HCT116 (cell line): Measurements from ENCODE around the gene NOP16. TPM values are rescaled to one million over a fixed set of nuclear protein-coding genes. Genes with fewer than 3 reads are reported as not detected.

ENCODE experiments used
- ATAC-seq: fragments of 200-7000 bp; cut with Tn5 transposase; 2 replicates; pipeline ENCODE4 v1.9.1; 2020; ENCODE audit warnings: mild to moderate bottlenecking, moderate library complexity
- BruUV-seq: library from RNA; stranded (reverse); fragments of 400-500 nt; replicated peaks from 2 replicates; lab custom pipeline; 2021; lab: Mats Ljungman, UMichigan
- CTCF ChIA-PET: fragments of 300-600 bp; sonication (Branson Sonifier 250); formaldehyde crosslinking; loops from one replicate; lab custom pipeline; 2021; ENCODE audit warnings: antibody characterized with exemption; lab: Charles Lee
- POLR2A ChIA-PET: fragments of 300-600, 350-600 bp; sonication (Branson Sonifier 250); formaldehyde crosslinking; loops from one replicate; lab custom pipeline; 2021; ENCODE audit warnings: antibody characterized with exemption; lab: Charles Lee
- RAD21 ChIA-PET, 2 experiments: fragments of 300-600 bp; sonication (Branson Sonifier 250); formaldehyde crosslinking; loops; one replicate each; lab custom pipeline; 2023; ENCODE audit warnings: low total read pairs in 2 of 2; ENCODE audit not compliant: uncharacterized antibody in 2 of 2, unreplicated experiment in 2 of 2, low non-redundant PET in 1 of 2; lab: Charles Lee
- DNase-seq: peaks from one replicate; pipeline ENCODE4 v3.0.0-alpha.2; 2010; ENCODE audit warnings: low read depth, low spot score
- H2AFZ ChIP-seq: fragments of 200-600 bp; shearing (Covaris generic), sonication (generic); 2 replicates; pipeline ENCODE4 v1.6.1; 2017; ENCODE audit warnings: low read depth, mixed run types, mixed read lengths, antibody characterized with exemption, low read length; ENCODE audit not compliant: poor library complexity, severe bottlenecking
- H3K27ac ChIP-seq: 2 replicates; pipeline ENCODE4 v1.5.1; 2012; ENCODE audit warnings: low read depth, low read length
- H3K27me3 ChIP-seq: fragments of 200-600 bp; sonication (generic); 2 replicates; pipeline ENCODE4 v1.6.1; 2016; ENCODE audit warnings: mixed run types, low read length, mixed read lengths; ENCODE audit not compliant: insufficient read depth
- H3K36me3 ChIP-seq, 2 experiments: fragments of 200-500 bp in 1 of 2; fragments of 200-600 bp in 1 of 2; sonication (Bioruptor generic) in 1 of 2; sonication (generic) in 1 of 2; 2 replicates each; pipeline versions ENCODE4 v1.5.1 to v1.6.1; 2014 to 2016; ENCODE audit warnings: low read length in 2 of 2, inconsistent platforms in 1 of 2, mixed read lengths in 1 of 2, mixed run types in 1 of 2; ENCODE audit not compliant: insufficient read depth in 2 of 2, control insufficient read depth in 1 of 2
- H3K4me1 ChIP-seq, 2 experiments: fragments of 200-600 bp in 1 of 2; sonication (generic) in 1 of 2; 2 replicates each; pipeline versions ENCODE4 v1.5.1 to v1.6.1; 2012 to 2017; ENCODE audit warnings: low read length in 2 of 2, inconsistent platforms in 1 of 2, mild to moderate bottlenecking in 1 of 2, mixed read lengths in 1 of 2, mixed run types in 1 of 2, moderate library complexity in 1 of 2; ENCODE audit not compliant: insufficient read depth in 2 of 2, control insufficient read depth in 1 of 2
- H3K4me2 ChIP-seq: fragments of 200-600 bp; sonication (generic); 2 replicates; pipeline ENCODE4 v1.6.1; 2017; ENCODE audit warnings: mixed run types, low read length, mixed read lengths
- H3K4me3 ChIP-seq, 2 experiments: fragments of 200-600 bp in 1 of 2; sonication (generic) in 1 of 2; replicated peaks in 1 of 2; 2 replicates each; pipeline ENCODE4 v1.5.1; 2011 to 2016; ENCODE audit warnings: low read length in 2 of 2, control low read depth in 1 of 2, low read depth in 1 of 2, mild to moderate bottlenecking in 1 of 2, mixed read lengths in 1 of 2, mixed run types in 1 of 2
- H3K79me2 ChIP-seq: fragments of 200-600 bp; sonication (generic); 2 replicates; pipeline ENCODE4 v1.6.1; 2017; ENCODE audit warnings: mild to moderate bottlenecking, mixed run types, low read length, moderate library complexity, mixed read lengths; ENCODE audit not compliant: insufficient read depth
- H3K9ac ChIP-seq: fragments of 200-600 bp; sonication (generic); 2 replicates; pipeline ENCODE4 v1.6.1; 2016; ENCODE audit warnings: low read length, mixed read lengths
- H3K9me2 ChIP-seq: fragments of 200-600 bp; sonication (generic), shearing (Covaris generic); 2 replicates; pipeline ENCODE4 v1.6.1; 2017; ENCODE audit warnings: mixed run types, mild to moderate bottlenecking, moderate library complexity; ENCODE audit not compliant: insufficient read depth
- H3K9me3 ChIP-seq, 2 experiments: fragments of 200-500 bp in 1 of 2; fragments of 200-600 bp in 1 of 2; sonication (Bioruptor generic) in 1 of 2; sonication (generic) in 1 of 2; 2 replicates each; pipeline ENCODE4 v1.6.1; 2014 to 2017; ENCODE audit warnings: low read length in 2 of 2, mixed read lengths in 2 of 2, inconsistent platforms in 1 of 2, low read depth in 1 of 2, mild to moderate bottlenecking in 1 of 2, mixed run types in 1 of 2, moderate library complexity in 1 of 2; ENCODE audit not compliant: control insufficient read depth in 1 of 2, insufficient read depth in 1 of 2
- H4K20me1 ChIP-seq: fragments of 200-600 bp; sonication (generic), shearing (Covaris generic); 2 replicates; pipeline ENCODE4 v1.6.1; 2017; ENCODE audit warnings: mixed run types, mild to moderate bottlenecking, moderate library complexity; ENCODE audit not compliant: insufficient read depth
- EGR1 ChIP-seq: IDR thresholded peaks from 2 replicates; pipeline ENCODE4 v1.6.1; 2012; ENCODE audit warnings: low read depth
- EZH2 ChIP-seq: fragments of 200-600 bp; sonication (generic); IDR thresholded peaks from 2 replicates; pipeline ENCODE4 v1.6.1; 2017; ENCODE audit warnings: antibody characterized with exemption, mixed run types
- JUND ChIP-seq: IDR thresholded peaks from 2 replicates; pipeline ENCODE4 v1.6.1; 2012
- POLR2AphosphoS5 ChIP-seq: IDR thresholded peaks from 2 replicates; pipeline ENCODE4 v1.6.1; 2011; ENCODE audit warnings: mild to moderate bottlenecking, low read depth, low read length, moderate library complexity
- SIN3A ChIP-seq: IDR thresholded peaks from 2 replicates; pipeline ENCODE4 v1.6.1; 2012; ENCODE audit warnings: low read depth
- SP1 ChIP-seq: IDR thresholded peaks from 2 replicates; pipeline ENCODE4 v1.6.1; 2012; ENCODE audit warnings: low read depth
- SRF ChIP-seq: IDR thresholded peaks from 2 replicates; pipeline ENCODE4 v1.6.1; 2012; ENCODE audit warnings: low read depth
- TCF7L2 ChIP-seq: IDR thresholded peaks from 2 replicates; pipeline ENCODE4 v1.7.0; 2011; ENCODE audit warnings: borderline replicate concordance, inconsistent platforms; ENCODE audit not compliant: insufficient read depth, insufficient read length; ENCODE audit errors: extremely low read depth
- YY1 ChIP-seq: IDR thresholded peaks from 2 replicates; pipeline ENCODE4 v1.6.1; 2011; ENCODE audit warnings: low read length, low read depth, moderate library complexity, mild to moderate bottlenecking; ENCODE audit not compliant: insufficient replicate concordance; ENCODE audit errors: extremely low read depth
- intact Hi-C: fragments of 100-400 bp; cut with micrococcal nuclease; formaldehyde crosslinking; loops from 2 replicates; pipeline ENCODE4 v1.10.0; 2022
- total RNA-seq: library from RNA; stranded (reverse); gene quantifications from one replicate; pipeline ENCODE4 v1.2.1, GENCODE V29; 2021; ENCODE audit not compliant: unreplicated experiment
- TF ChIP-seq, protein P1 (sequence below), 3 experiments: fragments of 200-600 bp in 1 of 3; sonication (generic) in 1 of 3; IDR thresholded peaks in 2 of 3; conservative IDR thresholded peaks in 1 of 3; 2 replicates each; pipeline ENCODE4 v1.5.1; 2012 to 2017; ENCODE audit warnings: low read depth in 2 of 3, low read length in 2 of 3, antibody characterized with exemption in 1 of 3, borderline replicate concordance in 1 of 3, control low read depth in 1 of 3, mild to moderate bottlenecking in 1 of 3, mixed read lengths in 1 of 3, mixed run types in 1 of 3, moderate library complexity in 1 of 3; ENCODE audit not compliant: insufficient read depth in 1 of 3
- TF ChIP-seq, protein P2 (sequence below): IDR thresholded peaks from 2 replicates; pipeline ENCODE4 v1.6.1; 2012
- TF ChIP-seq, protein P3 (sequence below): IDR thresholded peaks from 2 replicates; pipeline ENCODE4 v1.6.1; 2012

The NOP16 gene
- total RNA-seq, 1 experiment from 2014 or later, result 67.1 TPM

DNA sequence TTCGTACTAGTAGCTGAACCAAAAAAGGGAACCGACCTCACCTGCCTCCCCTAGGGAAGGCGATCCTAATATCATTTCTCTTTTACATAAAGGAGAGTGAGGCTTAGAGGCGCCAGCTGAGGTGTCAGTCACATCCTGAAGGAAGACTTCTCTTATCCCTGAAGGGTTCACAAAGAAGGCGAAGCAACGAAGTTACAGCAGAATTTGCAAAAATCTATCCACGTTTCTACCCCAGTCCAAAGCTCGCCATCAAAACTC, 26.2 kb downstream of the NOP16 start:
- ChIA-PET CTCF (interaction anchor here (1.1 kb wide), 1 partner anchor 209 kb away, joined by 3 read pairs; no protein-coding TSS in a partner anchor), RAD21 (no interaction called here), POLR2A (interaction anchor here (0.7 to 1.2 kb wide), 3 partner anchors 8 to 19 kb away, joined by 3 to 5 read pairs (median 3); no protein-coding TSS in a partner anchor)
- TF ChIP-seq, protein P1, sequence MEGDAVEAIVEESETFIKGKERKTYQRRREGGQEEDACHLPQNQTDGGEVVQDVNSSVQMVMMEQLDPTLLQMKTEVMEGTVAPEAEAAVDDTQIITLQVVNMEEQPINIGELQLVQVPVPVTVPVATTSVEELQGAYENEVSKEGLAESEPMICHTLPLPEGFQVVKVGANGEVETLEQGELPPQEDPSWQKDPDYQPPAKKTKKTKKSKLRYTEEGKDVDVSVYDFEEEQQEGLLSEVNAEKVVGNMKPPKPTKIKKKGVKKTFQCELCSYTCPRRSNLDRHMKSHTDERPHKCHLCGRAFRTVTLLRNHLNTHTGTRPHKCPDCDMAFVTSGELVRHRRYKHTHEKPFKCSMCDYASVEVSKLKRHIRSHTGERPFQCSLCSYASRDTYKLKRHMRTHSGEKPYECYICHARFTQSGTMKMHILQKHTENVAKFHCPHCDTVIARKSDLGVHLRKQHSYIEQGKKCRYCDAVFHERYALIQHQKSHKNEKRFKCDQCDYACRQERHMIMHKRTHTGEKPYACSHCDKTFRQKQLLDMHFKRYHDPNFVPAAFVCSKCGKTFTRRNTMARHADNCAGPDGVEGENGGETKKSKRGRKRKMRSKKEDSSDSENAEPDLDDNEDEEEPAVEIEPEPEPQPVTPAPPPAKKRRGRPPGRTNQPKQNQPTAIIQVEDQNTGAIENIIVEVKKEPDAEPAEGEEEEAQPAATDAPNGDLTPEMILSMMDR (IDR thresholded peaks at IDR 0.05 in 2 of 3, conservative IDR thresholded peaks at IDR 0.05 in 1 of 3; ENCODE audit: borderline replicate concordance in 1 of 3, insufficient read depth in 1 of 3, low read depth in 2 of 3, low read length in 2 of 3), result no peak
- no peak for TF ChIP-seq EZH2
- H3K9ac ChIP-seq, result peak overlapping the region; percentile 96
- 0 out of 2 replicates have a peak, but pooled peaks cover 5% of the 10 kb centered on the region for H4K20me1 ChIP-seq
- H2AFZ ChIP-seq, result peak overlapping the region; percentile 80
- no TSS peak for BruUV-seq
- peak overlapping the region; percentile 97 to 100 for H3K4me3 ChIP-seq
- DNase-seq, result no peak
- peaks cover 0 to 11% of the 10 kb centered on the region in 2 experiments; a peak in 2 of 4 replicates for H3K4me1 ChIP-seq
- peaks cover 34% of the 10 kb centered on the region for H3K79me2 ChIP-seq
- H3K9me3 ChIP-seq, result no peaks in the 10 kb centered on the region
- no peaks in the 10 kb centered on the region for H3K27me3 ChIP-seq
- intact Hi-C loops, result no loop called here
- H3K36me3 ChIP-seq, result peaks cover 3 to 14% of the 10 kb centered on the region in 2 experiments; a peak in 1 of 4 replicates
- no peak for ATAC-seq
- peak overlapping the region; percentile 98 for H3K4me2 ChIP-seq
- H3K27ac ChIP-seq, result no peak overlapping the region
- H3K9me2 ChIP-seq, result no peaks in the 10 kb centered on the region

DNA sequence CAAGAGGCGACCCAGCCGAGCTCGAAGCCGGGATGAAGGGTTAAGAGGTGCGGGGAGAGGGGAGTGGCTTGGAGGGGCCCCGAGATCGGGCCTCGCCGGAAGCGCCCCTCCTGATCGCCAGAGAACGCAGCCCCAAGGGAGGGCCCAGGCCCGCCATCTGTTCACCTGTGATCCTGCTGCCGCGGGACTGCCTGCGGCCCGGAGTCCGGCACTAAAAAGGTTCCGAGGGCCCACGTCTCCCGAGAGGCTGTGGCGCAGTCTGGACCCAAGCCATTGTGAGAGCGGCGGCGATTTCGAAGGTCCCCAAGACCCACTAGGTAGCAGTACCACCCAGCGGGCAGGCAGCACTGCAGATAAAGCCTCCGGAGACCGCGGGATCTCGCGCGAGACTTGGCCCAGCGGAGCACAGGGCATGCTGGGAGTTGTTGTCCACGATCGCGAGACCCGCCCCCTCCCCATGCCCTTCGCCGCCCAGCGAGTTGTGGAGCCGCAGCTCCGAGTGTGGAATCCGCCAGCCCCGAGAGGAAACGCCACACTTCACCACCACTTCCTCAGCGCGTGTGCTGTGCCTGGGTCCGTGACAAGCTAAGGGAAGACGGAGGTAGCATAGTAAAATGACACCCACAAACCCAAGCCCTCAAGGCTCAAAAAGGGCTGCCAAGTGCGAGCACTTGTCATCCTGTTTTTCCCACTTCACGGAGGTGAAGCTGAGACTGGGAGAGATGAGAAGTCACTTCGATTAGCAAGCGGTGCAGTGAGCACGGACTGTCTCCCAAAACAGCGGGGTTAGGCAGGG, 26.8 kb downstream of the NOP16 start, which contains the start of gene KIAA1191:
Gene KIAA1191, minus strand, starts transcription at position 328 of the 796 bp plus-strand sequence. CDS start 2,256 bp downstream, outside the sequence.
- peaks cover 39% of the 10 kb centered on the region for H3K79me2 ChIP-seq
- peak within 1 kb of the TSS; percentile 98 for H3K4me2 ChIP-seq
- POLR2A ChIA-PET, result interaction anchor here (0.7 to 1.2 kb wide), 3 partner anchors 9 to 20 kb away, joined by 3 to 5 read pairs (median 3); no protein-coding TSS in a partner anchor
- peak within 1 kb of the TSS; percentile 72 for H3K27ac ChIP-seq
- RAD21 ChIA-PET, result no interaction called here
- peak within 1 kb of the TSS; percentile 80 for H2AFZ ChIP-seq
- H3K9me3 ChIP-seq, result no peaks in the 10 kb centered on the region
- BruUV-seq, result no TSS peak
- peak within 1 kb of the TSS; percentile 96 for H3K9ac ChIP-seq
- H3K4me3 ChIP-seq, result peak within 1 kb of the TSS; percentile 97 to 100
- peak; percentile 77 for DNase-seq
- H3K9me2 ChIP-seq, result no peaks in the 10 kb centered on the region
- H4K20me1 ChIP-seq, result 0 out of 2 replicates have a peak, but pooled peaks cover 5% of the 10 kb centered on the region
- CTCF ChIA-PET, result interaction anchor here (1.1 to 1.7 kb wide), 2 partner anchors 42 to 210 kb away, joined by 3 read pairs; no protein-coding TSS in a partner anchor
- H3K36me3 ChIP-seq, result peaks cover 4 to 16% of the 10 kb centered on the region in 2 experiments; a peak in 2 of 4 replicates
- peak; percentile 97 for ATAC-seq
- intact Hi-C loops, result loop anchor here (1.0 kb wide), 1 partner anchor 27 kb away; the partner anchor contains the start of genes HIGD2A and NOP16
- peaks cover 0 to 11% of the 10 kb centered on the region in 2 experiments; a peak in 2 of 4 replicates for H3K4me1 ChIP-seq
- no peaks in the 10 kb centered on the region for H3K27me3 ChIP-seq
- TF ChIP-seq SRF (no peak), TCF7L2 (peak; percentile 23), EGR1 (no peak), YY1 (peak; percentile 71), SIN3A (peak; percentile 77), POLR2AphosphoS5 (peak; percentile 100), SP1 (no peak; the same call in 1 of the 2 replicates), JUND (no peak)
- TF ChIP-seq, protein P1 (IDR thresholded peaks at IDR 0.05 in 2 of 3, conservative IDR thresholded peaks at IDR 0.05 in 1 of 3; ENCODE audit: borderline replicate concordance in 1 of 3, insufficient read depth in 1 of 3, low read depth in 2 of 3, low read length in 2 of 3), result peak in 1 of 3 experiments; percentile 36; a peak in 1 of 6 replicates
- TF ChIP-seq, protein P2, sequence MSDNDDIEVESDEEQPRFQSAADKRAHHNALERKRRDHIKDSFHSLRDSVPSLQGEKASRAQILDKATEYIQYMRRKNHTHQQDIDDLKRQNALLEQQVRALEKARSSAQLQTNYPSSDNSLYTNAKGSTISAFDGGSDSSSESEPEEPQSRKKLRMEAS, result peak; percentile 71; the same call in 1 of the 2 replicates
- TF ChIP-seq, protein P3, sequence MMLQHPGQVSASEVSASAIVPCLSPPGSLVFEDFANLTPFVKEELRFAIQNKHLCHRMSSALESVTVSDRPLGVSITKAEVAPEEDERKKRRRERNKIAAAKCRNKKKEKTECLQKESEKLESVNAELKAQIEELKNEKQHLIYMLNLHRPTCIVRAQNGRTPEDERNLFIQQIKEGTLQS, result no peak
